Neural progenitor cell (in vitro differentiated cells): ENCODE measurements around the gene TRMT44. TPM values are rescaled to one million over a fixed set of nuclear protein-coding genes. Genes with fewer than 3 reads are reported as not detected.

ENCODE experiments used
- DNase-seq: peaks from one replicate; pipeline ENCODE4 v3.0.0-alpha.2; 2016; ENCODE audit warnings: low spot score
- H2AFZ ChIP-seq: fragments of 200-600 bp; sonication (generic); replicated peaks from 2 replicates; pipeline ENCODE4 v1.6.1; 2016; ENCODE audit warnings: antibody characterized with exemption
- H3F3A ChIP-seq: fragments of 200-600 bp; sonication (generic); 2 replicates; pipeline ENCODE4 v1.6.1; 2016; ENCODE audit warnings: antibody characterized with exemption, low read depth
- H3K27ac ChIP-seq: fragments of 200-600 bp; sonication (generic); 2 replicates; pipeline ENCODE4 v1.5.1; 2016; ENCODE audit warnings: mild to moderate bottlenecking
- H3K27me3 ChIP-seq: fragments of 200-600 bp; sonication (generic); 2 replicates; pipeline ENCODE4 v1.6.1; 2016; ENCODE audit warnings: mild to moderate bottlenecking, moderate library complexity
- H3K36me3 ChIP-seq: fragments of 200-600 bp; sonication (generic); 2 replicates; pipeline ENCODE4 v1.5.1; 2016
- H3K4me1 ChIP-seq: fragments of 200-600 bp; sonication (generic); 2 replicates; pipeline ENCODE4 v1.6.1; 2016; ENCODE audit warnings: mixed run types
- H3K4me2 ChIP-seq: fragments of 200-600 bp; sonication (generic); 2 replicates; pipeline ENCODE4 v1.6.1; 2016
- H3K4me3 ChIP-seq: fragments of 200-600 bp; sonication (generic); 2 replicates; pipeline ENCODE4 v1.5.1; 2016
- H3K79me2 ChIP-seq: fragments of 200-600 bp; sonication (generic); 2 replicates; pipeline ENCODE4 v1.6.1; 2016; ENCODE audit warnings: low read depth
- H3K9ac ChIP-seq: fragments of 200-600 bp; sonication (generic); 2 replicates; pipeline ENCODE4 v1.6.1; 2016
- H3K9me3 ChIP-seq: fragments of 200-600 bp; sonication (generic); 2 replicates; pipeline ENCODE4 v1.5.1; 2016; ENCODE audit warnings: low read depth
- H4K20me1 ChIP-seq: fragments of 200-600 bp; sonication (generic); 2 replicates; pipeline ENCODE4 v1.6.1; 2016; ENCODE audit warnings: low read depth
- H3K27ac Mint-ChIP-seq: 3 replicates; pipeline ENCODE4 v1.8.0; 2021; ENCODE audit warnings: mixed read lengths
- H3K27me3 Mint-ChIP-seq: 2 replicates; pipeline ENCODE4 v1.8.0; 2022; ENCODE audit warnings: low read depth, mild to moderate bottlenecking, inconsistent platforms, moderate library complexity, mixed read lengths; ENCODE audit not compliant: insufficient read depth
- H3K36me3 Mint-ChIP-seq: 3 replicates; pipeline ENCODE4 v1.8.0; 2021; ENCODE audit warnings: mixed read lengths
- H3K4me1 Mint-ChIP-seq: 3 replicates; pipeline ENCODE4 v1.8.0; 2021; ENCODE audit warnings: mixed read lengths
- H3K4me3 Mint-ChIP-seq: 3 replicates; pipeline ENCODE4 v1.8.0; 2021; ENCODE audit warnings: mild to moderate bottlenecking, moderate library complexity, mixed read lengths
- H3K9me3 Mint-ChIP-seq: 3 replicates; pipeline ENCODE4 v1.8.0; 2020; ENCODE audit warnings: mixed read lengths
- EZH2 ChIP-seq: fragments of 200-600 bp; sonication (generic); IDR thresholded peaks from 2 replicates; pipeline ENCODE4 v1.6.1; 2017; ENCODE audit warnings: antibody characterized with exemption, mild to moderate bottlenecking, moderate library complexity
- EZH2phosphoT487 ChIP-seq: fragments of 200-600 bp; sonication (generic); IDR thresholded peaks from 2 replicates; pipeline ENCODE4 v1.6.1; 2017; ENCODE audit warnings: antibody characterized with exemption
- total RNA-seq: library from RNA; depleted of rRNA; stranded (reverse); fragments of >200 nt; gene quantifications from 2 replicates; pipeline ENCODE4 v1.2.3, GENCODE V29; 2015; ENCODE audit warnings: low replicate concordance
- TF ChIP-seq, protein P1 (sequence below): fragments of 200-600 bp; sonication (generic); IDR thresholded peaks from 2 replicates; pipeline ENCODE4 v1.5.1; 2017; ENCODE audit warnings: antibody characterized with exemption, mild to moderate bottlenecking

The TRMT44 gene
- total RNA-seq, 1 donor from 2014 or later = 19.9 TPM

DNA sequence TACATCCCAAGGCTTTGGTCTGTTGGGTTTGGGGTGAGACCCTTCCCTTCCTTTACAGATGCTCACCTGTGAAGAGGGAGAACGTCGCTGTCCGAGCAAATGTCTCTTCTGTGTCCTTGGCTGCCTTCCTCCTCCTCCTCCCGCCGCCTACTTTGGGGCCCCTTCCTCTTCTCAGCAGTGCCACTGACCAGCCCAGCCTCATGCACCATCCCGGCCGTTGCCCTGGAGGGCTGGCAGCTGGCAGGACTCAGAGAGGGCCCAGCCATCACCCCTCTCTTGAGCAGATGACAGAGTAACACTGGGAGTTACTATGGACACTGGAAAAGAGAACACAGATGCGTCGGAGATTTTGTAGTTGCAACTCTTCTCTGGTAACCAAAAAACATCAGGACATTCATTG is 68.2 kb downstream of the TRMT44 start:
- no peak overlapping the region for H2AFZ ChIP-seq
- H3K4me1 ChIP-seq = peaks cover 21% of the 10 kb centered on the region
- no peaks in the 10 kb centered on the region for H3K27me3 ChIP-seq
- H3K79me2 ChIP-seq = no peaks in the 10 kb centered on the region
- no peaks in the 10 kb centered on the region for H3K9me3 ChIP-seq
- no peak overlapping the region for H3K4me3 ChIP-seq
- no peak for DNase-seq
- H3K9ac ChIP-seq = no peak overlapping the region
- Mint-ChIP-seq H3K4me3 (no peak overlapping the region), H3K27ac (peak overlapping the region; percentile 65), H3K4me1 (peaks cover 23% of the 10 kb centered on the region), H3K9me3 (peaks cover 10% of the 10 kb centered on the region), H3K27me3 (peaks cover 7% of the 10 kb centered on the region), H3K36me3 (no peaks in the 10 kb centered on the region)
- no peaks in the 10 kb centered on the region for H3K36me3 ChIP-seq
- no peak overlapping the region for H3K27ac ChIP-seq
- no peaks in the 10 kb centered on the region for H4K20me1 ChIP-seq
- H3F3A ChIP-seq = peaks cover 6% of the 10 kb centered on the region
- H3K4me2 ChIP-seq = no peak overlapping the region
- TF ChIP-seq, protein P1, sequence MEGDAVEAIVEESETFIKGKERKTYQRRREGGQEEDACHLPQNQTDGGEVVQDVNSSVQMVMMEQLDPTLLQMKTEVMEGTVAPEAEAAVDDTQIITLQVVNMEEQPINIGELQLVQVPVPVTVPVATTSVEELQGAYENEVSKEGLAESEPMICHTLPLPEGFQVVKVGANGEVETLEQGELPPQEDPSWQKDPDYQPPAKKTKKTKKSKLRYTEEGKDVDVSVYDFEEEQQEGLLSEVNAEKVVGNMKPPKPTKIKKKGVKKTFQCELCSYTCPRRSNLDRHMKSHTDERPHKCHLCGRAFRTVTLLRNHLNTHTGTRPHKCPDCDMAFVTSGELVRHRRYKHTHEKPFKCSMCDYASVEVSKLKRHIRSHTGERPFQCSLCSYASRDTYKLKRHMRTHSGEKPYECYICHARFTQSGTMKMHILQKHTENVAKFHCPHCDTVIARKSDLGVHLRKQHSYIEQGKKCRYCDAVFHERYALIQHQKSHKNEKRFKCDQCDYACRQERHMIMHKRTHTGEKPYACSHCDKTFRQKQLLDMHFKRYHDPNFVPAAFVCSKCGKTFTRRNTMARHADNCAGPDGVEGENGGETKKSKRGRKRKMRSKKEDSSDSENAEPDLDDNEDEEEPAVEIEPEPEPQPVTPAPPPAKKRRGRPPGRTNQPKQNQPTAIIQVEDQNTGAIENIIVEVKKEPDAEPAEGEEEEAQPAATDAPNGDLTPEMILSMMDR = no peak
- TF ChIP-seq EZH2 (no peak), EZH2phosphoT487 (no peak)

DNA sequence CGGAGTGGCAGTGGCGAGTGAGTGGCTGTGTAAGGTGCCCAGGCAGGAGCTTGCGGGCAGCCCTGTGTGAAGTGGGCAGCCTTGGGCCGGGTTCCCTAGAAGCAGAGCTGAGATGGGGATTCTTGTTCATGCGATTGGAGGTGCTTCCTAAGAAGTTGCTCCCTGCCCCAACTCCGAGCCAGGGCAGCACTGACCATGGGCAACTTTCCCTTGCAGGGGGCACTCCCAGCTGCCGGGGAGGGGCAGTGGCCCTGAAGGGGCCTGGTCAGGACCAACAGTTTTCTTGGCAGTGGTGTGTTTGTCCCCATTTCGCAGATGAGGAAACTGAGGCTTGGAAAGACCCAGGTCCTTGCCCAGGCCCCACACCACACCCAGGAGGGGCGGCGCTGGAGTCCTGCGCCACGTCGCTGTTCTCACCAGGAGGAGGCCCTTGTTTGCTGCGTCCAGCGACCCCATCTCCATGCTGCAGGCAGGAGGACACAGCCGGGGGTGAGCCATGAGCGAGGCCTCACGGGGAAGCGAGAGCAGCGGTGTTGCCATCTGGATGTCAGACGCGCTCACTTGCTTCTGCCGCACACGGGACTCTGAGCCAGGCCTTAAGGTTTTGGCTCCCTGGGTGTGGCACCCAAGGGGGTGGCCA is 68.9 kb downstream of the TRMT44 start:
- peaks cover 21% of the 10 kb centered on the region for H3K4me1 ChIP-seq
- no peaks in the 10 kb centered on the region for H3K9me3 ChIP-seq
- H3K27me3 Mint-ChIP-seq = peaks cover 7% of the 10 kb centered on the region
- H4K20me1 ChIP-seq = no peaks in the 10 kb centered on the region
- H3K4me2 ChIP-seq = no peak overlapping the region
- no peak overlapping the region for H3K9ac ChIP-seq
- H3K27ac ChIP-seq = no peak overlapping the region
- no peaks in the 10 kb centered on the region for H3K36me3 ChIP-seq
- no peak for TF ChIP-seq EZH2phosphoT487
- no peak for TF ChIP-seq EZH2
- TF ChIP-seq, protein P1 = no peak
- H3K27ac Mint-ChIP-seq = no peak overlapping the region
- no peaks in the 10 kb centered on the region for H3K36me3 Mint-ChIP-seq
- H3K79me2 ChIP-seq = no peaks in the 10 kb centered on the region
- peaks cover 23% of the 10 kb centered on the region for H3K4me1 Mint-ChIP-seq
- H2AFZ ChIP-seq = no peak overlapping the region
- H3K4me3 ChIP-seq = no peak overlapping the region
- no peak for DNase-seq
- peaks cover 10% of the 10 kb centered on the region for H3K9me3 Mint-ChIP-seq
- peaks cover 6% of the 10 kb centered on the region for H3F3A ChIP-seq
- peak overlapping the region; percentile 35 for H3K4me3 Mint-ChIP-seq
- H3K27me3 ChIP-seq = no peaks in the 10 kb centered on the region

DNA sequence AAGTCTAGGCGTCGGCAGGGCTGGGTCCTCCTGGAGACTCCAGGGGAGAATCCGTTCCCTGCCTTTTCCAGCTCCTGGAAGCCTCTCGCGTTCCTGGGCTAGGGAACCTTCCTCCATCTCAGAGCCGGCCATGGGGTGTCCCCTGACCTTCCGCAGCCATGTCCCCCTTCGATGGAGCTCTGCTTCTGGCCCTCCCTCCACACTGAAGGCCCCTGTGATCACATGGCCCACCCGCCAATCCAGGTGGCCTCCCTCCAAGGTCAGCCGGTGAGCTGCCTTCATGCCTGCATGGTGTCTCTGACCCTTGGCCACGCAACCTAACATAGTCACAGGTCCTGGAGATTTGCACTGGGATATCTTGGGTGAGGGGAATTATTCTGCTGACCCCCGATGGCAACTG is 69.6 kb downstream of the TRMT44 start:
- Histone ChIP-seq H3K36me3 (no peaks in the 10 kb centered on the region), H2AFZ (no peak overlapping the region), H3K4me2 (no peak overlapping the region), H3F3A (peaks cover 6% of the 10 kb centered on the region), H4K20me1 (no peaks in the 10 kb centered on the region), H3K9ac (no peak overlapping the region), H3K79me2 (no peaks in the 10 kb centered on the region), H3K4me1 (peaks cover 21% of the 10 kb centered on the region), H3K4me3 (no peak overlapping the region), H3K9me3 (no peaks in the 10 kb centered on the region), H3K27ac (no peak overlapping the region), H3K27me3 (no peaks in the 10 kb centered on the region)
- Mint-ChIP-seq H3K4me1 (peaks cover 20% of the 10 kb centered on the region), H3K27me3 (peaks cover 7% of the 10 kb centered on the region), H3K4me3 (no peak overlapping the region), H3K36me3 (no peaks in the 10 kb centered on the region), H3K9me3 (peaks cover 10% of the 10 kb centered on the region), H3K27ac (no peak overlapping the region)
- TF ChIP-seq, protein P1 = no peak
- TF ChIP-seq EZH2 = no peak
- no peak for TF ChIP-seq EZH2phosphoT487
- no peak for DNase-seq
